ENCODE data around the gene RHBDD2. TPM values are rescaled to one million over a fixed set of nuclear protein-coding genes. Genes with fewer than 3 reads are reported as not detected.

The RHBDD2 gene
- 42.1 and 48.3 TPM in 2 replicates for total RNA-seq

GRCh38 chr7:75878769-75879611 is at the start of gene RHBDD2:
TSS of gene RHBDD2 (plus strand) at chr7:75879034. CDS start at chr7:75879083, 49 bp downstream.

GRCh38 chr7:75914655-75915415 is 36.0 kb downstream of the RHBDD2 start, which contains the start of gene POR:
TSS of gene POR (plus strand) at chr7:75915155. CDS start at chr7:75954002, 38,847 bp downstream.

Other genes with a start within 250 kb of the RHBDD2 start
- 3.1 and 5.0 TPM in 2 replicates for gene HIP1, start 140.1 kb upstream of the RHBDD2 start, total RNA-seq
- gene CCL26, start 106.8 kb upstream of the RHBDD2 start, total RNA-seq, result not detected in 2 replicates
- gene CCL24, start 65.2 kb upstream of the RHBDD2 start, total RNA-seq, result not detected in 2 replicates
- 67.0 and 68.5 TPM in 2 replicates for gene POR, start 36.1 kb downstream of the RHBDD2 start, total RNA-seq
- 14.4 and 17.9 TPM in 2 replicates for gene TMEM120A, start 115.6 kb downstream of the RHBDD2 start, total RNA-seq
- 39.7 and 60.3 TPM in 2 replicates for gene STYXL1, start 169.0 kb downstream of the RHBDD2 start, total RNA-seq
- gene MDH2, start 169.1 kb downstream of the RHBDD2 start, total RNA-seq, result 66.4 and 86.8 TPM in 2 replicates